ENCODE results near the gene ATN1. TPM values are rescaled to one million over a fixed set of nuclear protein-coding genes. Genes with fewer than 3 reads are reported as not detected.
A peak's percentile ranks its signal among the peaks of the same experiment; 100 is the strongest.
"Not testable (repeated sequence)": the region's sequence is repeated elsewhere in the genome, so short reads cannot be mapped to it uniquely, and the experiment has no call there.

Gene ATN1
- polyA plus RNA-seq, 3 donors: 0.40 to 10.6 TPM; not detected in 1

DNA sequence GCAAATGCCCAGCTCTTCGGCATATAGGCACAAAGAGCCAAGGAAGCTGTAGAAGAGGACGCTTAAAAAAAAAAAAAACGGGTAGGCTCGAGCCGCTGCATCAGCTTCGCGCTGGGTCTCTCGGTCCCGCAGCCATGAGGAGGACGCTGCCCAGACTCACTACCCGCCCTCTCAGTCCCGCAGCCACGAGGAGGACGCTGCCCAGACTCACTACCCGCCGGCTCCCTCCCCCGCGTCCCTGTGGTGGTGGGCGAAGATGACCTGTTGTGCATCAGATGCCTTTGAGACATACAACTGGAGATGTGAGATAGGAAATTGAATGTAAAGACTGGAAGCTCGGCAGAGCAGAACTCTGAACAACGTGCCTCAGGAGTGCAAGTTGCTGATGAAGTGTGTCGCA lies 43.2 kb upstream of the ATN1 start:
- Histone ChIP-seq H4K20me1 (ENCODE audit: insufficient read depth, low read length) (no peaks in the 10 kb centered on the region), H2AFZ (ENCODE audit: insufficient read depth, low read depth, low read length, poor library complexity, severe bottlenecking) (no peak overlapping the region), H3K27me3 (ENCODE audit: control insufficient read depth in 2 of 2, insufficient read depth in 2 of 2, low read length in 2 of 2) (no peaks in the 10 kb centered on the region), H3K9me3 (replicated peaks in 1 of 2; ENCODE audit: control insufficient read depth in 1 of 2, insufficient read depth in 1 of 2, low read length in 2 of 2) (no peaks in the 10 kb centered on the region), H3K27ac (ENCODE audit: low read depth in 1 of 2, low read length in 2 of 2) (no peak overlapping the region), H3K4me2 (replicated peaks; ENCODE audit: extremely low read depth, low read length, poor library complexity, severe bottlenecking) (no peak overlapping the region), H3K36me3 (replicated peaks in 1 of 2; ENCODE audit: control insufficient read depth in 1 of 2, insufficient read depth in 2 of 2, low read length in 2 of 2) (peaks cover 13 to 33% of the 10 kb centered on the region in 2 donors), H3K79me2 (ENCODE audit: insufficient read depth, low read length) (peaks cover 4% of the 10 kb centered on the region), H3K4me3 (replicated peaks in 1 of 3; ENCODE audit: low read depth in 2 of 3, low read length in 3 of 3) (no peak overlapping the region), H3K9ac (ENCODE audit: insufficient read depth, low read length, poor library complexity, severe bottlenecking) (no peak overlapping the region), H3K4me1 (ENCODE audit: control insufficient read depth in 1 of 2, insufficient read depth in 2 of 2, low read length in 2 of 2) (peaks cover 27 to 32% of the 10 kb centered on the region in 2 donors)
- intact Hi-C loops (cut with micrococcal nuclease): no loop called here
- Mint-ChIP-seq H3K36me3 (peaks cover 26 to 31% of the 10 kb centered on the region in 2 donors), H3K9me3 (no peaks in the 10 kb centered on the region), H3K4me3 (no peak overlapping the region), H3K27me3 (ENCODE audit: low read depth in 3 of 3) (peaks cover 0 to 1% (median 1%) of the 10 kb centered on the region in 3 donors), H3K27ac (no peak overlapping the region), H3K4me1 (peaks cover 29% of the 10 kb centered on the region)
- no peak for DNase-seq
- WGBS (ENCODE audit: insufficient coverage): 97% methylated on average over 18 of the region's 22 CpGs
- TF ChIP-seq, protein P1, sequence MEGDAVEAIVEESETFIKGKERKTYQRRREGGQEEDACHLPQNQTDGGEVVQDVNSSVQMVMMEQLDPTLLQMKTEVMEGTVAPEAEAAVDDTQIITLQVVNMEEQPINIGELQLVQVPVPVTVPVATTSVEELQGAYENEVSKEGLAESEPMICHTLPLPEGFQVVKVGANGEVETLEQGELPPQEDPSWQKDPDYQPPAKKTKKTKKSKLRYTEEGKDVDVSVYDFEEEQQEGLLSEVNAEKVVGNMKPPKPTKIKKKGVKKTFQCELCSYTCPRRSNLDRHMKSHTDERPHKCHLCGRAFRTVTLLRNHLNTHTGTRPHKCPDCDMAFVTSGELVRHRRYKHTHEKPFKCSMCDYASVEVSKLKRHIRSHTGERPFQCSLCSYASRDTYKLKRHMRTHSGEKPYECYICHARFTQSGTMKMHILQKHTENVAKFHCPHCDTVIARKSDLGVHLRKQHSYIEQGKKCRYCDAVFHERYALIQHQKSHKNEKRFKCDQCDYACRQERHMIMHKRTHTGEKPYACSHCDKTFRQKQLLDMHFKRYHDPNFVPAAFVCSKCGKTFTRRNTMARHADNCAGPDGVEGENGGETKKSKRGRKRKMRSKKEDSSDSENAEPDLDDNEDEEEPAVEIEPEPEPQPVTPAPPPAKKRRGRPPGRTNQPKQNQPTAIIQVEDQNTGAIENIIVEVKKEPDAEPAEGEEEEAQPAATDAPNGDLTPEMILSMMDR (IDR thresholded peaks at IDR 0.05): no peak

DNA sequence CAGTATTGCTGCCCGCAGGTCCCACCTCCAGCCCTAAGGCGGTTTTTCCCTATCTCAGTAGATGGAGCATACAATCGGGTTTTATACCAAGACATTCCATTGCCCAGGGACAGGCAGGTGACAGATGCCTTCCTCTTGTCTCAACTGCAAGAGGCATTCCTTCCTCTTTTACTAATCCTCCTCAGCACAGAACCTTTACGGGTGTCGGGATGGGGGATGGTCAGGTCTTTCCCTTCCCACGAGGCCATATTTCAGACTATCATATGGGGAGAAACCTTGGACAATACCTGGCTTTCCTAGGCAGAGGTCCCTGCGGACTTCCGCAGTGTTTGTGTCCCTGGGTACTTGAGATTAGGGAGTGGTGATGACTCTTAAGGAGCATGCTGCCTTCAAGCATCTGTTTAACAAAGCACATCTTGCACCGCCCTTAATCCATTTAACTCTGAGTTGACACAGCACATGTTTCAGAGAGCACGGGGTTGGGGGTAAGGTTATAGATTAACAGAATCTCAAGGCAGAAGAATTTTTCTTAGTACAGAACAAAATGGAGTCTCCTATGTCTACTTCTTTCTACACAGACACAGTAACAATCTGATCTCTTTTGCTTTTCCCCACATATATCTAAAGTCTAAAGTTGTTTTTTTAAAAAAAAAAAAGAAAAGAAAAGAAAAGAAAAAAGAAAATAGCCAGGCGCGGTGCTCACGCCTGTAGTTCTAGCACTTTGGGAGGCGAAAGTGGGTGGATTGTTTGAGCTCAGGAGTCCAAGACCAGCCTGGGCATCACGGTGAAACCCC lies 41.4 kb upstream of the ATN1 start:
- H3K9ac ChIP-seq (ENCODE audit: insufficient read depth, low read length, poor library complexity, severe bottlenecking); H3K27ac ChIP-seq (ENCODE audit: low read depth in 1 of 2, low read length in 2 of 2); H3K4me3 Mint-ChIP-seq; H2AFZ ChIP-seq (ENCODE audit: insufficient read depth, low read depth, low read length, poor library complexity, severe bottlenecking); H3K27me3 ChIP-seq (ENCODE audit: control insufficient read depth in 2 of 2, insufficient read depth in 2 of 2, low read length in 2 of 2); H3K4me3 ChIP-seq (replicated peaks in 1 of 3; ENCODE audit: low read depth in 2 of 3, low read length in 3 of 3); H3K9me3 Mint-ChIP-seq; H4K20me1 ChIP-seq (ENCODE audit: insufficient read depth, low read length); H3K4me2 ChIP-seq (replicated peaks; ENCODE audit: extremely low read depth, low read length, poor library complexity, severe bottlenecking); H3K9me3 ChIP-seq (replicated peaks in 1 of 2; ENCODE audit: control insufficient read depth in 1 of 2, insufficient read depth in 1 of 2, low read length in 2 of 2); H3K27me3 Mint-ChIP-seq (ENCODE audit: low read depth in 3 of 3); H3K79me2 ChIP-seq (ENCODE audit: insufficient read depth, low read length); intact Hi-C loops (cut with micrococcal nuclease); DNase-seq: not testable (repeated sequence)
- H3K36me3 Mint-ChIP-seq: peaks cover 26 to 31% of the 10 kb centered on the region in 2 donors
- H3K27ac Mint-ChIP-seq: peak overlapping the region in 1 of 7 donors; percentile 87
- Histone ChIP-seq H3K4me1 (ENCODE audit: control insufficient read depth in 1 of 2, insufficient read depth in 2 of 2, low read length in 2 of 2) (peaks cover 35 to 43% of the 10 kb centered on the region in 2 donors), H3K36me3 (replicated peaks in 1 of 2; ENCODE audit: control insufficient read depth in 1 of 2, insufficient read depth in 2 of 2, low read length in 2 of 2) (peaks cover 13 to 33% of the 10 kb centered on the region in 2 donors)
- peaks cover 40% of the 10 kb centered on the region for H3K4me1 Mint-ChIP-seq
- WGBS (ENCODE audit: insufficient coverage): 100% methylated on average over 2 of the region's 15 CpGs
